PFSK-1 (cell line): ENCODE results near the gene HTR3E.

Source experiments
- FOXP2 ChIP-seq: optimal IDR thresholded peaks from 2 replicates; pipeline ENCODE3; 2011; ENCODE audit warnings: borderline replicate concordance, control low read depth, inconsistent platforms; ENCODE audit not compliant: insufficient read depth; ENCODE audit errors: extremely low read length, extremely low read depth
- POLR2AphosphoS5 ChIP-seq: IDR thresholded peaks from 2 replicates; pipeline ENCODE4 v1.6.1; 2012; ENCODE audit warnings: low read depth, mild to moderate bottlenecking, control low read depth, low read length, moderate library complexity
- REST ChIP-seq, 2 experiments: IDR thresholded peaks; 2 replicates each; pipeline versions ENCODE4 v1.6.1 to v1.8.0; 2011 to 2012; ENCODE audit warnings: low read depth in 2 of 2, low read length in 2 of 2, control low read depth in 1 of 2, inconsistent platforms in 1 of 2, mild to moderate bottlenecking in 1 of 2, moderate library complexity in 1 of 2; ENCODE audit not compliant: insufficient read depth in 1 of 2
- SIN3A ChIP-seq: IDR thresholded peaks from 2 replicates; pipeline ENCODE4 v1.6.1; 2012; ENCODE audit warnings: mild to moderate bottlenecking, low read length, moderate library complexity, borderline replicate concordance; ENCODE audit not compliant: insufficient read depth
- TAF1 ChIP-seq: IDR thresholded peaks from 2 replicates; pipeline ENCODE4 v1.6.1; 2012; ENCODE audit warnings: low read length, control low read depth, borderline replicate concordance; ENCODE audit not compliant: insufficient read depth

Gene HTR3E

GRCh38 chr3:184075901-184076300, 21.0 kb upstream of the HTR3E start:
- no peak for TF ChIP-seq SIN3A
- TF ChIP-seq REST (IDR thresholded peaks at IDR 0.05; ENCODE audit: insufficient read depth in 1 of 2, low read depth in 2 of 2, low read length in 2 of 2): no peak
- no peak for TF ChIP-seq POLR2AphosphoS5
- no peak for TF ChIP-seq TAF1
- no peak for TF ChIP-seq FOXP2

- TF ChIP-seq FOXP2: no peak
- TF ChIP-seq SIN3A: no peak
- TF ChIP-seq TAF1: no peak
- TF ChIP-seq REST (IDR thresholded peaks at IDR 0.05; ENCODE audit: insufficient read depth in 1 of 2, low read depth in 2 of 2, low read length in 2 of 2): no peak
- no peak for TF ChIP-seq POLR2AphosphoS5
Observed at GRCh38 chr3:184077881-184078280, 19.0 kb upstream of the HTR3E start.

GRCh38 chr3:184078851-184079250, 18.0 kb upstream of the HTR3E start:
- no peak for TF ChIP-seq SIN3A

DNA sequence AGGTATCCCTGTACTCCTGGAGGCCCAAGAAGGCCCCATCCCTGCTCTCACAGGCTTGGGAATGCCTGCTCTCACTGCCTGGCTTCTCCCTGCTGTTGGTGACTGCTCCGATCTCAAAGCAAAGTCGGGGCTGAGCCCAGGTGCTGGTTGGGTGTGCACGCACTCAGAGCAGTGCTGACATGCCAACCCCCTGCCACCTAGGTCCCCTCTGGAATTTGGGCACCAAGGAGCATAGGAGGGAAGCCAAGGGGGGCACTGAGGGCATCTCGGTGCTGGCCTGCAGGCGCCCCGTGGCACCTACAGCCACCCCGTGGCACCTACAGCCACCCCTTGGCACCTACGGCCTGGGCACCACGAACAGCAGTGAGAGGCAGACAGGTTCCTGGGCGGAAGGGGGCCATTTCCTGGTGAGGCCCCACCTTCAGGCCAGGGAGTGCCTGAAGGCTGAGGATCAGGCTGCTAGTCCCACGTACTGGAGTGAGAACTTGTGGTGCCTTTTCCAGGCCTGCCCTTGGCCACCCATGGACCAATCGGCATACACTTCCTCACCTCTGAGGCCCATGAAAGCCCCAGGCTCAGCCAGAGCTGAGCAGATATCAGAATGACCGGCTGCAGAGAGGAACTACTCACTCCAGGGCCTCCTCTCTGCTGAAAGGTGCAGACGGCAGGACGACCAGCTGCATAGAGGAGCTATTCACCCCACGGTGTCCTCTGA, 15.6 kb upstream of the HTR3E start:
- no peak for TF ChIP-seq REST (IDR thresholded peaks at IDR 0.05; ENCODE audit: insufficient read depth in 1 of 2, low read depth in 2 of 2, low read length in 2 of 2)
- TF ChIP-seq POLR2AphosphoS5: no peak
- no peak for TF ChIP-seq SIN3A
- no peak for TF ChIP-seq TAF1
- TF ChIP-seq FOXP2: no peak

- no peak for TF ChIP-seq REST (IDR thresholded peaks at IDR 0.05; ENCODE audit: insufficient read depth in 1 of 2, low read depth in 2 of 2, low read length in 2 of 2)
- TF ChIP-seq POLR2AphosphoS5: no peak
- no peak for TF ChIP-seq SIN3A
- no peak for TF ChIP-seq FOXP2
- TF ChIP-seq TAF1: no peak
Observed at GRCh38 chr3:184082034-184082433, 14.8 kb upstream of the HTR3E start.
